NK-92 treated with Interleukin-12 subunit alpha and Interleukin-12 subunit beta, amount 100 ng/mL, for 24 hours (cell line): Measurements from ENCODE around the gene TUBAL3.

Experiments
- DNase-seq: peaks from one replicate; lab custom pipeline; 2025; lab: John Stamatoyannopoulos, UW

The TUBAL3 gene

DNA sequence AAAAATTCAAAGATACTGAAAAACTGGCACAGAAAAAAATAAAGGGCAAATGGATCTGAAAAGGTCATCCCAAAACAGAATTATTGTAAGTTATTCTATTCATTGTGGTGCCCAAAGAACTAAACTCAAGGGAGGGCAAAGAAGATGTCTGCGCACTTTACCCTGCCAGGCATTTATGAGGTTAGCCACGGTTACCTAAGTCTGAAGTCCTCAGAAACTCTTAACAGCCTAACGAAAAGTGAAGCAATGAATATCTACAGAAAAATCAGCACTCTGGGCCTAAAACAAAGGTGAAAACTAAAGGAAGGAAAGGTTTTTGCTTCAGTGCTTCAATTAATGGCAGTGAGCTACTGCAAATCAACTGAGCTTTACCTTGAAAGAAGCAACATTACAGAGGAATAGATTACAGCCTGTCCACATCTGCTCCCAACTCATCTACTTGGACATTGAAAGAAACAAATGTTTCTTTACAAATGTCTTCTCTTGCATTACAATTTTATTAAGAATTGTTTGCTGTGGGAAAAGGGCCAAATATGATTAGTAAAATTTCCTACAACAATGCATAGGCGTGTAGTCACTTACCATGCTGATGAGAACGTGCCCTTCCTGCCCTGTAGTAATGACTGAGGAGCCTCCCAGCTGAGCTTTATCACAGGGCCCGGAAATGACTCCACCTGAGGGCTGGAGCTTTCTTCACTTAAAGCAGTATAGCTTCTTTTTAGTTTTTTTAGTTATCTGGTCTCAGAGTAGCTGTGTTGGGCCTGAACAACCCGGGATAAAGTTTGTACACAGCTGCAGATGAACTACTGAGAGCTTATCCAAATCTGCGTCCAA, at the start of gene TUBAL3:
Gene TUBAL3, minus strand, starts transcription at position 621 of the 834 bp plus-strand sequence. Its CDS starts 36 bp downstream, at position 585.
- no peak for DNase-seq

GRCh38 chr10:5453749-5454489, 49.3 kb upstream of the TUBAL3 start:
- no peak for DNase-seq

DNA sequence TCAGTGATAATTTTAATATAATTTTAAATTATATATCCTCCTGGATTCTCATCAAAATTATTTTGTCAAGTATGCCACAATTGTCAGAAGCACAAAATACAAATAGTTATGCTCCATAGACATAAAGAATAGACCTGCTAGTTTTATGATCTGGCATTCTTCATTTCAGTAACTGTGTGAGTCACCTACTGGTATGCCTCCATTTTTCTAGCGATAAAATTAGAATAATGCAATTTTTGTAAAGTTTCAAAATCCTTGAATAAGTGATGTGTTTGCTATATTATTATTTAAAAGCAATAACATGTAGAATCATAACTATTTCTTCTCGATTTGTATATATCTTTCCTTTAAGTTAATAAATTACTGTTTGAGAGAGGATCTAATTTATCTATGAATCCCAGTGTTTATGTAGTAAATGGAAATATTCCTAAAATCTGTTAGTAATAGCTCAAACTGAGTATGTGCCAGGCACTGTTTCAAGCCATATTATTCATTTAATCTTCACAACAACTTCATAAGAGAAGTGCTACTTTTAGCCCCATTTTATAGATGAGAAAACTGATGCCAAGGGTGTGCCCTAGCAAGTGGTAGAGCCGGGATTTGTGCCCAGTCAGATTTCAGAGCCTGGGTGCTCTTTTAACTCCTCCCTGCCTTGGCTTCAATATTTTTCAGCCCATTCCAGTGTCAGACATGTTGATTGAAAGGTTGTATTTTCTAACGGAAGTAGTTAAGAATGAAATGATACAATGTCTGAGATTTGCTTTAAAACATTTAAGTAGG, 46.2 kb upstream of the TUBAL3 start:
- no peak for DNase-seq

DNA sequence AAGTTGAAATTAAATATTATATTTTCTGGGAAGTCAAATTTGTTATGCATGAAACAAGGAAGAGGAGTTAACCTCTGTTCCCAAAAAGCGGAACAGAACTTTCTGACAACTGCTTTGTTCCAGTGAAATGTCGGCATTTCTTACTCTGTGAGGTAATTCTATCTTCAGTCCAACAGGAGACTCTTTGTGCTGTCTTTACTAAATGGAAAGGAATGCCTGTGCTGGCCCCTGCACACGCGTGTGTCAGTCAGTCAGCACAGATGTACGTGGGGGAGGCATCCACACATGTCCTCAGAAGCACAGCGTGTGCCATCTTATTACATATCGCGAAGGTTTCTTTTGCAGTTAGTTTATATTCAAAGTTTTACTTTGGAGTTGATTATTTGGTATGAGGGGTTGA, 45.2 kb upstream of the TUBAL3 start:
- DNase-seq: no peak

- no peak for DNase-seq
Measured at GRCh38 chr10:5449227-5449626, 44.6 kb upstream of the TUBAL3 start.

GRCh38 chr10:5448333-5449001, 43.8 kb upstream of the TUBAL3 start:
- no peak for DNase-seq

DNA sequence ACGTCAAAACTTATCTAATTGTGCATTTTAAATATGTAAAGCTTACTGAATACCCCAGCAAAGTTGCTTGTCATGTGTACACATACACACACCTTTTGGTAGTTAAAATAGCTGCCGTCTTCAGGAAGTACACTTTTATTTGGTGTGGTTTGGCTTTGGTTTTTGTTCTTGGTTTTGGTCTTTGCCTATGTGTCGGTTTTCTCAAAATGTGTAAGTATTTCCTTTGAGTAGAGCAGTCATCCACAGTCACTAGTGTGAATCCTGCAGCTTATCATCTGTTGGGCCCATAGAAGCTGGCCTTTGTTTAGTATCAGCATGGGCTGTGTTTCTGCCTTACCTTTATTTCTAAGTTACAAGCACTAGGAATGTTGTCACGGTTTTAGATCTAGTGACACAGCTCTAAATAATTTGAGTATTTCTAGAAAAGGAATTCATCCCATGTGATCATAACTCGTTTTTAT, 43.0 kb upstream of the TUBAL3 start:
- DNase-seq: no peak

GRCh38 chr10:5447056-5447455, 42.4 kb upstream of the TUBAL3 start:
- no peak for DNase-seq

GRCh38 chr10:5446390-5446926, 41.8 kb upstream of the TUBAL3 start:
- no peak for DNase-seq

DNA sequence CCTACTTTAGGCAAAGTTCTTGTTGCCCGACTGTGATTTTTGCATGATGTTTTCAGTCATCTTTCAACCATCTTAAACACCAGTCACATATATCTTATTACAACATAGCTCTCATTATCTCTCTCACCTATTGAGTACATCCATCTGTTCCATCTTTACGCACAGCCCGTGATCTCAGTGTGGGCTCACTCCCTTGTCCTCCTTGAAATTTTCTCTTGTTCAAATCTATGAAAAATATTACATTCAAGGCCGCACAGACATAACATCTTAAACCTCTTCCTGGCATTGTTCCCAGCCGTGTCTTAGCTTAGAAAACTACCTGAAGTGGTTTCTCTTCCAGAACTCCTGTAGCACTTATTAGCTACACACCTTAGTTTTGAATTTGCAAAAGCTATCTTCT, 40.4 kb upstream of the TUBAL3 start:
- DNase-seq: no peak

DNA sequence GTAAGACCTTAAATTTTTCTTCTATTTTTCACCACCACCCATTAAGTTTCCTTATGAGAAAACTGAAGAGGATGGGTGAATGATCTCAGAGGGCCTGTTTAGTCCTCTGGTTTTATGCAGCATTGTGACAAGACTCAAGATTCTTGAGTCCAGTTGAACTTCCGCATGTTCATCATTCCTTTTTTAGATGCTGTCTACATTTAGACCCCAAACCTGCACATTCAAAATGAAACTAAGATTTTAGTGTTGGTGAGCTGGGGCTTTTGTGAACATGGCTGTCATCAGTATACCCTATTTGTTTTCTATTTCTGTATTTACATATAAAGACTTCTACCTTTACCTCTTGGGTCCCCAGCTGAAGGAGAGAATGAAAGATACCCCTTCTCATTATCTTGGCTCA, 38.8 kb upstream of the TUBAL3 start:
- no peak for DNase-seq

- DNase-seq: no peak
Measured at GRCh38 chr10:5442990-5443370, 38.4 kb upstream of the TUBAL3 start.

DNA sequence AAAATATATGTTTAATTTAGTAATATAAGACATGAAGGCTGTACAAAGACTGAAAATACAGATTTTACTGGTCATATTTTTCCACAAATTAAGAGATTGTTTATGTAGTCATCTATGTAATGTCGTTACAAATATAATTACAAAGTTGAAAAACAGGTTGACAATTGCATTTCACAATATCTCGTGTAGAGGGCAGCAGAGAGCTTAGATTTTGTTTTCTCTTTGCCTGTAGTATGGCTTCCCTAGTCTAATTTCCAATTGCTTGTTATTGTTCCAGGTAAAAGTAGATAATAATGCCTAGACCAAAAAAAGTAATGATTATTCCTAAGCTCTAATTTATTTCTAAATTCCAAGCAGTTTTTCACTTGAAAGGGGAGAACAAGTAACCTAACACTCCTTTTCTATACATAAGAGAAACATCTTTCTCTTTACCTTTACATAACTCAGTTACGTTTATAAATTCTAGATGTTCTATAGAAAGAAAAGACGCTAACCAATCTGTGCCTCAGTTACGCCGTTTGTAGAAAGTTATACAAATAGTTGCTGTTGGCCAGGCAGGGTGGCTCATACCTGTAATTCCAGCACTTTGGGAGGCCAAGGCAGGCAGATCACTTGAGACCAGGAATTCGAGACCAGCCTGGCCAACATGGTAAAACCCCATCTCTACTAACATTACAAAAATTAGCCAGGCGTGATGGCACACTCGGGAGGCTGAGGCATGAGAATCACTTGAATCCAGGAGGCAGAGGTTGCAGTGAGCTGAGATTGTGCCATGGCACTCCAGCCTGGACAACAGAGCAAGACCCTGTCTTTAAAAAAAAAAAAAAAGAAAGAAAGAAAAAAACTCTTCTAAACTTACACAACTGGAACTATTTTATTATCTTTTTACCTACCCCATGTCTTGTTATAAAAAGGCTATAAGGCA, 37.7 kb upstream of the TUBAL3 start:
- DNase-seq: no peak

DNA sequence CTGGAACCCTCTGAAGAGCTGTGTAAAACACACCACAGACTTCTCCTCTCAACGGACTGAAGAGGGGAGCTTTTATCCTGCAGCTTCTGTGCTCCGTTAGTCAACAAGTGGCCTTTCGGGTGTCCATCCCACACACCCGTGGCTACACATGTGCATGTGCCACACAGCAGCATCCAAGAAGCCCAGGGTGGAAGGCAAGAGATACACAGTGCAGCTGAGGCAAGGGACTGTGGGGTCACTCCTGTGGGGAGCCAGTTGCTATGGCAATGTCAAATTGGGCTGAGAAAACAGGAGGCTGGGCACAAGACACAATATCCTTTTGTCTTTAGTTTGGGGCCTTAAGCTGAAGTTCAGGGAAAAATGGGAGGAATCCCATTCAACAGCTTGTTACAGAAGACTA, 36.5 kb upstream of the TUBAL3 start:
- no peak for DNase-seq

DNA sequence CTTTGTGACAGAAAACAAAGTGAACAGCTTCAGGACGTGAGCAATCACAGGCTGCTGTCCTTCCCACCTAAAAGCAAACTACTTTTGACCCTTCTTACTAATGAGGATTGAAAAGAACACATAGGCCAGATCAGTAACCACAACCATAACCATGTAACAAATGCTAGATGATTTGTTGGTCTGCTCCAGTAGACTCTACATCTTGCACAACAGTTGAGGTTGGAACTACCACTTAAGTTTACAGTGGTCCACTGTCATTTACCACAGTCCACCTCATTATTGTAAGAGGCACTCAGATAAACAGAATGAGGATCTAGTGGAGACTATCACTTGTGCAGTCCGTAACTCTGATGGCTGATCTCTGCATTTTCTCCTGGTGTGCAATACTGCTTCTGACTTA, 35.6 kb upstream of the TUBAL3 start:
- DNase-seq: no peak

DNA sequence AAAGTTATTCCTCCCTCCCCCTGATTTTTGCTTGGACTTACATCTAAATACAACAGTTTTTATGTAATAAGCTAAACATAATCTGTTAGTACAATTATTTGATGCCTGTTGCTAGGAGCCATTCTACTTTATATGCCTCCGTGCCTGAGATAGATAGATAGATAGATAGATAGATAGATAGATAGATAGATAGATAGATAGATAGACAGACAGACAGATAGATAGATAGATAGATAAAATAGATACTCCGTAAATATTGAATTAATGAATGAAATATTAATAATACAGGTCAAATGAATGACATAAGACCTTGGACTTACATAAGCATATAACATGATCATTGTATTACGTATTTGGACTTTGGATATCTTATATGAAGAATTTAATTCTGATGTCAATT, 30.7 kb upstream of the TUBAL3 start:
- no peak for DNase-seq

DNA sequence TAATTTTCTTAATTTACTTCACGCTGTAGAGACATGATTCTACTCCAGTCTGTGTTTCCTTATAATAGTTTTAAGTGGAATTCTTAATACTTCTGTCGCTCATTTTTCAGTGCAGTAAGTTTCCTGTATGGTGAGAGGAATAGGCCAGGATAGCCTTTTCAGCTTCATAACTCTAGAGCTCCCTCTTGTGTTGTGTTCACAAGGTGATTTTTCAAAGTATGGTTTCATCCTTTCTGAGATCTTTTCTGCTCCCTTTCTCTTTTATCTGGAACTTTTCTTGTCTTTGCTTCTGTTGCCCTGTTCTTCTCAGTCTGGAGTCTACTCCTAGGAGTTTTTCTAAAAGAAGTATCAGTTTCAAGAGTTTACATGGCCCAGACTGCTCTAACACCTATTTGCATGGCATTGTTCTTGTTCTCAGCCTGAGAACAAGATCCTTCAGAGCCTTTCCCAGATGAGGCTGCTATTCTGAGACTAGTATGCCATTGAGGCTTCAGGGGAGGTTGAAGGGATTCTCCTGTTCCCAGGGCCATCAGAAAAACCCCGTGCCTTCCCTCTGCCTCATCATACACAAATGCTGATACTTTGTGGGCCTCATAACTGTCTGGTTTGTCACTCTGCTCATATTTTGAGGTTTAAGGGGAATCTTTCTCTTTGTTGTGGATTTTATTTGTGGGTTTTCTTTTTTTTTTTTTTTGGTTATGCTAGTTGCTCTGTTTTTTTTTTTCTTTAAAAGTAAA, 29.6 kb upstream of the TUBAL3 start:
- DNase-seq: no peak

GRCh38 chr10:5433182-5433581, 28.6 kb upstream of the TUBAL3 start:
- no peak for DNase-seq

DNA sequence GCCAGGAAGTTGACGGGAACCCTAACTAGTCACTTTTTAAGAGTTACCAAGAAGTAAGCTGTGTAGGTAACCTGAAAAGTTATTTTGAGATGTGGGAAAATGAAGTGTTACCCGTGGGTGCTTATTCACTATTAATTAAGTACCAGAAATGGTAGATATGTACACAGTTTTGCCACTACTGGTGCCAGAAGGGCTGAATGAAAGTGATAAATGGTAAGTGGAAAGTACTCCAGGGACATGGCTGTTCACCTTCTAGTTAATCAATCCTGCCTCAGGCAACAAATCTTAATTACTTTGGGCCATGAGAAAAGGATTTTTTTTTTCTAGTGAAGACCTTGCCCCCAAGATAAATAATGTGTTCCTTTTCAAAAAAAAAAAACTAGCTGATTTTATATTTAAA, 23.5 kb upstream of the TUBAL3 start:
- DNase-seq: no peak

DNA sequence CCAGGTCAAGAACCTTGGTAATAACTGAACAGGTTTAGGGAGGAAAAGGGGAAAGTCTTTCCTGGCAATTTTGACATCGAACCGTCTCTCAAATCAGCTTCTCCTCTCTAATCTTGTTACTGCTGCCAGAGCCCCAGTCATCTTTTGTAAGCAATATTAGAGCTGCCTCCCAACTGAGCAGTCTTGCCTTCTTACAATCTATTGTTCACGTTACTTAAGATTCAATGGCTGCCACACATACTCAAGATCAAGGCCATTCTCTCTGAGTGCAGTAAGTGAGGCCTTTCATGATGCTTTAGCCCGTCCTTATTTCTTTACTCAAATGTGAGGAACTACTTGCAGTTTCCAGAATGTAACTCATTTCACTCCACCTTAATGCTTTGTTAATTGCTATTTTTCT, 20.1 kb upstream of the TUBAL3 start:
- no peak for DNase-seq
